HepG2 (cell line): ENCODE measurements around the gene LY6G5B. TPM values are rescaled to one million over a fixed set of nuclear protein-coding genes. Genes with fewer than 3 reads are reported as not detected.
A peak's percentile ranks its signal among the peaks of the same experiment; 100 is the strongest.

Experiments used
- AGO2 ChIP-seq: fragments of 200-400 bp; formaldehyde crosslinking; optimal IDR thresholded peaks from 2 replicates; pipeline ENCODE3; 2017; ENCODE audit warnings: mild to moderate bottlenecking, low read depth, low read length, moderate library complexity
- ATF1 ChIP-seq: IDR thresholded peaks from 2 replicates; pipeline ENCODE4 v1.6.1; 2016; ENCODE audit warnings: mild to moderate bottlenecking, control low read depth
- KDM5B ChIP-seq: sonication (generic); formaldehyde crosslinking; IDR thresholded peaks from 2 replicates; pipeline ENCODE4 v1.4.0; 2020; ENCODE audit warnings: missing genetic modification reagents, mild to moderate bottlenecking, borderline replicate concordance
- MEF2D ChIP-seq: sonication (generic); formaldehyde crosslinking; IDR thresholded peaks from 2 replicates; pipeline ENCODE4 v1.5.1; 2020; ENCODE audit warnings: mild to moderate bottlenecking, missing genetic modification reagents
- MIXL1 ChIP-seq: IDR thresholded peaks from 2 replicates; pipeline ENCODE4 v1.6.1; 2016
- RBFOX2 ChIP-seq: fragments of 200-400 bp; formaldehyde crosslinking; IDR thresholded peaks from 2 replicates; pipeline ENCODE4 v1.6.1; 2017; ENCODE audit warnings: low read depth, mild to moderate bottlenecking, low read length
- SNAPC4 ChIP-seq: sonication (generic); formaldehyde crosslinking; IDR thresholded peaks from 2 replicates; pipeline ENCODE4 v1.4.0; 2020; ENCODE audit warnings: mild to moderate bottlenecking, missing genetic modification reagents
- TERF1 ChIP-seq: sonication (generic); formaldehyde crosslinking; IDR thresholded peaks from 2 replicates; pipeline ENCODE4 v1.8.0; 2022; ENCODE audit warnings: mild to moderate bottlenecking, missing genetic modification reagents, moderate library complexity
- YY1 ChIP-seq: IDR thresholded peaks from 2 replicates; pipeline ENCODE4 v1.6.1; 2011; ENCODE audit warnings: low read length, low read depth, moderate library complexity, mild to moderate bottlenecking; ENCODE audit not compliant: insufficient read depth, insufficient replicate concordance
- ZHX1 ChIP-seq: sonication (generic); formaldehyde crosslinking; IDR thresholded peaks from 2 replicates; pipeline ENCODE4 v1.8.1; 2022; ENCODE audit warnings: low read depth, mild to moderate bottlenecking, missing genetic modification reagents
- ZMYM3 ChIP-seq: sonication (generic); formaldehyde crosslinking; IDR thresholded peaks from 2 replicates; pipeline ENCODE4 v1.5.1; 2020; ENCODE audit warnings: mild to moderate bottlenecking, missing genetic modification reagents
- ZNF225 ChIP-seq: sonication (generic); formaldehyde crosslinking; IDR thresholded peaks from 2 replicates; pipeline ENCODE4 v1.4.0; 2020; ENCODE audit warnings: mild to moderate bottlenecking, missing genetic modification reagents
- ZNF562 ChIP-seq: sonication (generic); formaldehyde crosslinking; IDR thresholded peaks from 2 replicates; pipeline ENCODE4 v1.8.0; 2022; ENCODE audit warnings: missing genetic modification reagents, borderline replicate concordance
- ZNF605 ChIP-seq: sonication (generic); formaldehyde crosslinking; IDR thresholded peaks from 2 replicates; pipeline ENCODE4 v1.8.0; 2022; ENCODE audit warnings: mild to moderate bottlenecking, missing genetic modification reagents
- ZNF687 ChIP-seq: sonication (generic); formaldehyde crosslinking; IDR thresholded peaks from 2 replicates; pipeline ENCODE4 v1.5.1; 2020; ENCODE audit warnings: mild to moderate bottlenecking, missing genetic modification reagents, moderate library complexity
- ZNF790 ChIP-seq: sonication (generic); formaldehyde crosslinking; IDR thresholded peaks from 2 replicates; pipeline ENCODE4 v1.8.0; 2022; ENCODE audit warnings: missing genetic modification reagents, mild to moderate bottlenecking, borderline replicate concordance
- polyA plus RNA-seq, 8 experiments: library from polyadenylated mRNA; depleted of rRNA in 3 of 8; stranded (reverse) in 7 of 8; unstranded in 1 of 8; fragments of >200 nt; fragmentation: Illumina TruSeq in 4 of 8; extraction: Trizol in 4 of 8; gene quantifications; 2 replicates each; pipeline versions ENCODE4 v1.2.1 to v1.2.3, GENCODE V29; 2011 to 2016; ENCODE audit warnings: low read depth in 4 of 8, missing spikeins in 1 of 8, mixed read lengths in 1 of 8; ENCODE audit not compliant: insufficient read depth in 1 of 8
- total RNA-seq, 5 experiments: library from RNA; depleted of rRNA; stranded (reverse); fragments of >200 nt; fragmentation: Illumina TruSeq; extraction: Trizol; gene quantifications; 2 replicates each; pipeline ENCODE4 v1.2.3, GENCODE V29; 2016; ENCODE audit warnings: low read depth in 1 of 5

Gene LY6G5B
- total and polyA plus RNA-seq, 2 of the 13 experiments (the other 11 are each of a cell fraction or from before 2014, with no cell fraction given): 7.8 to 15.7 TPM

- TF ChIP-seq SNAPC4 (CRISPR knock-in tag) (no peak), YY1 (no peak), ZNF225 (CRISPR knock-in tag) (0 out of 2 replicates have a peak, but pooled peaks have one; percentile 35), ZHX1 (CRISPR knock-in tag) (no peak), ATF1 (CRISPR knock-in tag) (no peak), ZNF687 (peak; percentile 43), TERF1 (CRISPR knock-in tag) (no peak), MIXL1 (no peak), MEF2D (no peak), KDM5B (CRISPR knock-in tag) (no peak), ZNF790 (CRISPR knock-in tag) (peak; percentile 49; the same call in 1 of the 2 replicates), RBFOX2 (peak; percentile 67; the same call in 1 of the 2 replicates), AGO2 (peak; percentile 70), ZNF605 (CRISPR knock-in tag) (0 out of 2 replicates have a peak, but pooled peaks have one; percentile 13), ZNF562 (CRISPR knock-in tag) (no peak), ZMYM3 (CRISPR knock-in tag) (no peak)
Observed at GRCh38 chr6:31643818-31644454, 25.8 kb upstream of the LY6G5B start (continued).
